Neural cell (in vitro differentiated cells): Measurements from ENCODE around the gene DDX51.

Source experiments
- EZH2 ChIP-seq: fragments of 200-600, 300-800 bp; shearing (Covaris generic), sonication (generic); IDR thresholded peaks from 2 replicates; pipeline ENCODE4 v1.6.1; 2014; ENCODE audit warnings: antibody characterized with exemption, low read length, borderline replicate concordance, mild to moderate bottlenecking; ENCODE audit not compliant: insufficient read depth, poor library complexity, severe bottlenecking
- POLR2AphosphoS5 ChIP-seq: IDR thresholded peaks from 2 replicates; pipeline ENCODE4 v1.6.1; 2012
- TF ChIP-seq, protein P1 (sequence below): fragments of 450-650 bp; IDR thresholded peaks from 2 replicates; pipeline ENCODE4 v1.5.1; 2014; ENCODE audit warnings: antibody characterized with exemption, mild to moderate bottlenecking, moderate library complexity; ENCODE audit not compliant: poor library complexity, severe bottlenecking

DNA sequence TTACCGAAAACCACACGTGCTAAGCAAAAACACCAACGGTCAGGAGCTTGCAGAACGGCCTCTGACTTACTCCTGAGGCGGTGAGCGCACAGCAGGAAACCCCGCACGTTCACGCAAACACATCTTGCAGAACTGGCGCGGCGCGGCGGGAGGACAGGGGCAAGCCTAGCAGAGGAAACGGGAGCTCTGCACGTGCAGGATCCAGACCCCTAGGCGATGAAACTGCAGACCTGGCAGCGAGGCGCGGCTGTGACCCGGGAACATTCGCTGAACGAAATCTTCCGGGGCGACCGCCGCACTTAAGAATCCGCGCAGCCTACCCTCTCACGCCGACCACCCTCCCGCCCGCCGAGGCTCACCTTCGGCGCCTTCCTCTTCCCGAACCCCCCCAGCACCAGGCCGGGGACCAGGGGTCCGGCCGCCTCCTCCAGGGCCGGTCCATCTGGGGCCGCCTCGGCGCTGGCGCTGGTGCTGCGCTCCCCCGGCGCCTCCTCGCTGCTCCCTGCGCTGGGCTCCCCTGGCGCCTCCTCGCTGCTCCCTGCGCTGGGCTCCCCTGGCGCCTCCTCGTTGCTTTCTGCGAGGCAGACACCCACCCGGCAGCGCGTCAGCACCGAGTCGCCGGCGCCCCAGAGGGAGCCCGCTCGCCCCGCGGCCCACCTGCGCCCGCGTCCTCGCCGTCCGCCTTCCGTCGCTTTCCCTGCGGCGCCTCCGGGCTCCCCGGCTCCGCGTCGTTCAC is 615 bp downstream of the DDX51 start:
- TF ChIP-seq EZH2 = no peak
- TF ChIP-seq, protein P1, sequence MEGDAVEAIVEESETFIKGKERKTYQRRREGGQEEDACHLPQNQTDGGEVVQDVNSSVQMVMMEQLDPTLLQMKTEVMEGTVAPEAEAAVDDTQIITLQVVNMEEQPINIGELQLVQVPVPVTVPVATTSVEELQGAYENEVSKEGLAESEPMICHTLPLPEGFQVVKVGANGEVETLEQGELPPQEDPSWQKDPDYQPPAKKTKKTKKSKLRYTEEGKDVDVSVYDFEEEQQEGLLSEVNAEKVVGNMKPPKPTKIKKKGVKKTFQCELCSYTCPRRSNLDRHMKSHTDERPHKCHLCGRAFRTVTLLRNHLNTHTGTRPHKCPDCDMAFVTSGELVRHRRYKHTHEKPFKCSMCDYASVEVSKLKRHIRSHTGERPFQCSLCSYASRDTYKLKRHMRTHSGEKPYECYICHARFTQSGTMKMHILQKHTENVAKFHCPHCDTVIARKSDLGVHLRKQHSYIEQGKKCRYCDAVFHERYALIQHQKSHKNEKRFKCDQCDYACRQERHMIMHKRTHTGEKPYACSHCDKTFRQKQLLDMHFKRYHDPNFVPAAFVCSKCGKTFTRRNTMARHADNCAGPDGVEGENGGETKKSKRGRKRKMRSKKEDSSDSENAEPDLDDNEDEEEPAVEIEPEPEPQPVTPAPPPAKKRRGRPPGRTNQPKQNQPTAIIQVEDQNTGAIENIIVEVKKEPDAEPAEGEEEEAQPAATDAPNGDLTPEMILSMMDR = no peak
- TF ChIP-seq POLR2AphosphoS5 = no peak
